ENCODE measurements around the gene UBFD1.

- TF ChIP-seq CTCF (IDR thresholded peaks at IDR 0.05) (no peak), POLR2A (IDR thresholded peaks at IDR 0.05) (no peak)
Observed at GRCh38 chr16:23509782-23510163, 47.8 kb upstream of the UBFD1 start.
